ENCODE data around the gene GRHL3.

The GRHL3 gene

DNA sequence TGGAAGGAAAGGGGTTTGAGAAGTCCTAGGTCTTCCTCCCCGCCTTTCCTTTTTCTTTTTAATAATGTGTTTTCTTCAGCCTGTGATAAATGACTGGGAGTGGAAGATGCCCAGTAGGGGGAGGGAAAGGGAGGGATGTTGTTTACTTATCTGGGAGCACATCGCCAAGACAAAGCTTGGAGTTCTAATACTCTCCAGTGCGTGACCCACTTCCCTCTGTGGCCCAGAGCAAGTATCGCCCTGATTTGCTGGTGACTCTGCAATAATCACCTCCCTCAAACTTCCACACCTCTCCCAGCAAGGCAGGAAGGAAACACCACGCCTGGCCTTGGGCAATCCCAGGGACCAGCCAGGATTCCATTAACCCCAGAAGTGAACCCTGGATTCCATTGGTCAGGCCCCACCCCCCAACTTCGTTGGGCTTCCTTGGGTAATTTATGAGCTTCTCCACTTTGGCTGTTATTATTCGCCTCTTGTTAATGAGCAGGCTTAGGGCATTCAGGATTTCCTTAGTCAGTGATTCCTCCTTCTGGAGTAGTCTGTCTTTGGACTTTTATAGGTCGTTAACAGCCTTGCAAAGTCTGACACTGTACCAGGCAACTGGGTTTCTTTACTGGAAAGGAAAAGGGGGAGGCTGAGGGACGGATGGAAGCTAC lies 24.3 kb upstream of the GRHL3 start:
- no peaks in the 10 kb centered on the region for H3K36me3 ChIP-seq (ENCODE audit: control insufficient read depth, low read depth, low read length)
- H3K27me3 ChIP-seq (ENCODE audit: control insufficient read depth, insufficient read depth, low read length), result no peaks in the 10 kb centered on the region
- H3K4me3 ChIP-seq (ENCODE audit: low read length), result no peak overlapping the region
- no peak overlapping the region for H3K9ac ChIP-seq (ENCODE audit: low read length)
- H3K9me3 ChIP-seq (ENCODE audit: control insufficient read depth, low read depth, low read length), result no peaks in the 10 kb centered on the region
- peaks cover 10% of the 10 kb centered on the region for H3K4me1 ChIP-seq (ENCODE audit: control insufficient read depth, low read depth, low read length)
- H3K27ac ChIP-seq (ENCODE audit: low read length), result no peak overlapping the region

DNA sequence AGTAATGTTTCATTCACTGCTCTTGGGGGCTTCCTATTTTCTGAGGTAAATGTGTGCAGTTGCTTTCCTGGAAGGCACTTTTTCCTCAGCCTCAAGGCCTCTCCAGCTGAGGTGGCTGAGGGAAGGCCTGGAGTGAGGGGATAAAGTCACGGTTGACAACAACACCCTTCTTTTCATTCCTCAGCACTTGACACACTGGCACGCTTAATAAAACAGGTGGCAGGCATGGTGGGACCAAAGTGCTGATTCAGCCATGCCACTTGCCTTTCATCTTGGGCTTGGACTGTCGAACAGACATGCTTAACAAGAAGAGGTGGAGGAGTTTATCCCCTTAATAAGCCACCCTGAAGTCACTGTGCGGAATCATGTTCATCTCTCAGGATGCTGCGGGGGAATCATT lies 23.6 kb upstream of the GRHL3 start:
- Histone ChIP-seq H3K27ac (ENCODE audit: low read length) (no peak overlapping the region), H3K27me3 (ENCODE audit: control insufficient read depth, insufficient read depth, low read length) (no peaks in the 10 kb centered on the region), H3K4me3 (ENCODE audit: low read length) (no peak overlapping the region), H3K4me1 (ENCODE audit: control insufficient read depth, low read depth, low read length) (peaks cover 10% of the 10 kb centered on the region), H3K9me3 (ENCODE audit: control insufficient read depth, low read depth, low read length) (no peaks in the 10 kb centered on the region), H3K36me3 (ENCODE audit: control insufficient read depth, low read depth, low read length) (no peaks in the 10 kb centered on the region), H3K9ac (ENCODE audit: low read length) (no peak overlapping the region)

GRCh38 chr1:24297187-24297851 lies 21.8 kb upstream of the GRHL3 start:
- H3K27me3 ChIP-seq (ENCODE audit: control insufficient read depth, insufficient read depth, low read length), result no peaks in the 10 kb centered on the region
- H3K9me3 ChIP-seq (ENCODE audit: control insufficient read depth, low read depth, low read length), result no peaks in the 10 kb centered on the region
- peaks cover 10% of the 10 kb centered on the region for H3K4me1 ChIP-seq (ENCODE audit: control insufficient read depth, low read depth, low read length)
- H3K9ac ChIP-seq (ENCODE audit: low read length), result no peak overlapping the region
- H3K4me3 ChIP-seq (ENCODE audit: low read length), result no peak overlapping the region
- H3K27ac ChIP-seq (ENCODE audit: low read length), result no peak overlapping the region
- no peaks in the 10 kb centered on the region for H3K36me3 ChIP-seq (ENCODE audit: control insufficient read depth, low read depth, low read length)

DNA sequence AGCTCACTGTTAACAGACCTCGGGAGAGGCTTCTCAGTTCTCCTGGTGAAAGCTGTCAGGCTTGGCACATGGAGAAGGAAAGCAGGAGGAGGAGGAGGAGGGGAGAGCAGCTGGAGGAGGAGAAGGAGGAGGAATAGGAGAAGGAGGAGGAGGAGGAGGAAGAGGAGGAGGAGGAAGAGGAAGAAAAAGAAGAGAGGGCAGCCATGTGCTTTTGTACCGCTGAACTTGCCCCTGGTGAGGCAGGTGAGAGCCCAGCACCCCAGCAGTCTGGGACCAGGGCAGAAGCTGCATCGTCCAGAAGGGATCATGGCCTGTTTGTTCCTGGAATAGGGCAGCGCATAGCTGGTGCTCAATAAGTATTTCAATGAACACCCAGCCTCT lies 21.3 kb upstream of the GRHL3 start:
- Histone ChIP-seq H3K27ac (ENCODE audit: low read length) (no peak overlapping the region), H3K4me3 (ENCODE audit: low read length) (no peak overlapping the region), H3K9me3 (ENCODE audit: control insufficient read depth, low read depth, low read length) (no peaks in the 10 kb centered on the region), H3K27me3 (ENCODE audit: control insufficient read depth, insufficient read depth, low read length) (no peaks in the 10 kb centered on the region), H3K4me1 (ENCODE audit: control insufficient read depth, low read depth, low read length) (peaks cover 10% of the 10 kb centered on the region), H3K36me3 (ENCODE audit: control insufficient read depth, low read depth, low read length) (no peaks in the 10 kb centered on the region), H3K9ac (ENCODE audit: low read length) (no peak overlapping the region)

- no peak overlapping the region for H3K27ac ChIP-seq (ENCODE audit: low read length)
- H3K9me3 ChIP-seq (ENCODE audit: control insufficient read depth, low read depth, low read length), result no peaks in the 10 kb centered on the region
- no peak overlapping the region for H3K9ac ChIP-seq (ENCODE audit: low read length)
- no peaks in the 10 kb centered on the region for H3K27me3 ChIP-seq (ENCODE audit: control insufficient read depth, insufficient read depth, low read length)
- no peaks in the 10 kb centered on the region for H3K36me3 ChIP-seq (ENCODE audit: control insufficient read depth, low read depth, low read length)
- no peak overlapping the region for H3K4me3 ChIP-seq (ENCODE audit: low read length)
- H3K4me1 ChIP-seq (ENCODE audit: control insufficient read depth, low read depth, low read length), result peaks cover 10% of the 10 kb centered on the region
Observed at GRCh38 chr1:24298606-24299005, 20.6 kb upstream of the GRHL3 start.

- Histone ChIP-seq H3K27ac (ENCODE audit: low read length) (no peak overlapping the region), H3K4me3 (ENCODE audit: low read length) (no peak overlapping the region), H3K9me3 (ENCODE audit: control insufficient read depth, low read depth, low read length) (no peaks in the 10 kb centered on the region), H3K9ac (ENCODE audit: low read length) (no peak overlapping the region), H3K27me3 (ENCODE audit: control insufficient read depth, insufficient read depth, low read length) (no peaks in the 10 kb centered on the region), H3K4me1 (ENCODE audit: control insufficient read depth, low read depth, low read length) (peaks cover 9% of the 10 kb centered on the region), H3K36me3 (ENCODE audit: control insufficient read depth, low read depth, low read length) (no peaks in the 10 kb centered on the region)
Observed at GRCh38 chr1:24299901-24300300, 19.3 kb upstream of the GRHL3 start.

GRCh38 chr1:24300971-24301784 lies 18.0 kb upstream of the GRHL3 start:
- H3K36me3 ChIP-seq (ENCODE audit: control insufficient read depth, low read depth, low read length), result no peaks in the 10 kb centered on the region
- H3K27me3 ChIP-seq (ENCODE audit: control insufficient read depth, insufficient read depth, low read length), result no peaks in the 10 kb centered on the region
- no peak overlapping the region for H3K9ac ChIP-seq (ENCODE audit: low read length)
- H3K9me3 ChIP-seq (ENCODE audit: control insufficient read depth, low read depth, low read length), result no peaks in the 10 kb centered on the region
- H3K4me3 ChIP-seq (ENCODE audit: low read length), result no peak overlapping the region
- peaks cover 7% of the 10 kb centered on the region for H3K4me1 ChIP-seq (ENCODE audit: control insufficient read depth, low read depth, low read length)
- no peak overlapping the region for H3K27ac ChIP-seq (ENCODE audit: low read length)

GRCh38 chr1:24301785-24302175 lies 17.4 kb upstream of the GRHL3 start:
- Histone ChIP-seq H3K9ac (ENCODE audit: low read length) (no peak overlapping the region), H3K36me3 (ENCODE audit: control insufficient read depth, low read depth, low read length) (no peaks in the 10 kb centered on the region), H3K4me3 (ENCODE audit: low read length) (no peak overlapping the region), H3K4me1 (ENCODE audit: control insufficient read depth, low read depth, low read length) (peaks cover 7% of the 10 kb centered on the region), H3K27me3 (ENCODE audit: control insufficient read depth, insufficient read depth, low read length) (no peaks in the 10 kb centered on the region), H3K9me3 (ENCODE audit: control insufficient read depth, low read depth, low read length) (no peaks in the 10 kb centered on the region), H3K27ac (ENCODE audit: low read length) (no peak overlapping the region)

DNA sequence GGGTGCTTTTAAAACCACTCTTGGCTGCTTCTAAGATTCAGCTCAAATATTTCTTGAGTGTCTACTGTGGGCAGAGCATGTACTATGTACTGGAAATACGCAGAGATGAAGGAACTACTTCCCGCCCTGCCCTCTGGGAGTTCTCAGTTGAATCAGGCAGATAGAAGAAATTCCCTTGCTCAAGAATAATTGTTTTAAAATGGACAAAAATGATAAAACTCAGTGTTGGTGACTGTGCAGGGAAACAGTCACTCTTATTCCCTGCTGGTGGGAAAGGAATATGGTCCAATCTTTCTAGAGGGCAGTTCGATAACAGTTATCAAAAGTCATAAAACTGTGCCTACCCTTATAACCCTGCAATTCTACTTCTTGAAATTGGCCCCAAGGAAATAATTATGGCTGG lies 16.9 kb upstream of the GRHL3 start:
- H3K9me3 ChIP-seq (ENCODE audit: control insufficient read depth, low read depth, low read length), result no peaks in the 10 kb centered on the region
- H3K4me3 ChIP-seq (ENCODE audit: low read length), result no peak overlapping the region
- H3K36me3 ChIP-seq (ENCODE audit: control insufficient read depth, low read depth, low read length), result no peaks in the 10 kb centered on the region
- H3K4me1 ChIP-seq (ENCODE audit: control insufficient read depth, low read depth, low read length), result peaks cover 7% of the 10 kb centered on the region
- H3K27me3 ChIP-seq (ENCODE audit: control insufficient read depth, insufficient read depth, low read length), result no peaks in the 10 kb centered on the region
- no peak overlapping the region for H3K9ac ChIP-seq (ENCODE audit: low read length)
- no peak overlapping the region for H3K27ac ChIP-seq (ENCODE audit: low read length)

DNA sequence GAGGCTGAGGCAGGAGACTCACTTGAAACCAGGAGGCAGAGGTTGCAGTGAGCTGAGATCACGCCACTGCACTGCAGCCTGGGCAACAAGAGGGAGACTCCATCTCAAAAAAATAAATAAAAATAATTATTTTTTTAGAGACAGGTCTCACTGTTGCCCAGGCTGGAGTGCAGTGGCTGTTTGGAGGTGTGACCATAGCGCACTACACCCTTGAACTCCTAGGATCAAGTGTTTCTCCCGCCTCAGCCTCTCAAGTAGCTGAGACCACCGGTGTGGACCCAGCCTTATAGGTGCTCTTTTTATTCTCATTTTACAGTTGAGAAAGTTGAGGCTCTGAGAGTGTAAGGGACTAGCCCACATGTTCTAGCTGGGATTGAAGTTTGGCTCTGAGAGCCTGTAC lies 15.6 kb upstream of the GRHL3 start:
- H3K4me3 ChIP-seq (ENCODE audit: low read length), result no peak overlapping the region
- no peaks in the 10 kb centered on the region for H3K27me3 ChIP-seq (ENCODE audit: control insufficient read depth, insufficient read depth, low read length)
- peaks cover 18% of the 10 kb centered on the region for H3K4me1 ChIP-seq (ENCODE audit: control insufficient read depth, low read depth, low read length)

GRCh38 chr1:24304763-24305162 lies 14.4 kb upstream of the GRHL3 start:
- Histone ChIP-seq H3K36me3 (ENCODE audit: control insufficient read depth, low read depth, low read length) (no peaks in the 10 kb centered on the region), H3K27me3 (ENCODE audit: control insufficient read depth, insufficient read depth, low read length) (no peaks in the 10 kb centered on the region), H3K4me3 (ENCODE audit: low read length) (no peak overlapping the region), H3K9me3 (ENCODE audit: control insufficient read depth, low read depth, low read length) (no peaks in the 10 kb centered on the region), H3K27ac (ENCODE audit: low read length) (no peak overlapping the region), H3K9ac (ENCODE audit: low read length) (no peak overlapping the region), H3K4me1 (ENCODE audit: control insufficient read depth, low read depth, low read length) (peaks cover 30% of the 10 kb centered on the region)

More for the DNA sequence above, 15.6 kb upstream of the GRHL3 start:
- H3K27ac ChIP-seq (ENCODE audit: low read length), result no peak overlapping the region
- H3K9me3 ChIP-seq (ENCODE audit: control insufficient read depth, low read depth, low read length), result no peaks in the 10 kb centered on the region
- no peak overlapping the region for H3K9ac ChIP-seq (ENCODE audit: low read length)
- H3K36me3 ChIP-seq (ENCODE audit: control insufficient read depth, low read depth, low read length), result no peaks in the 10 kb centered on the region
